A549 (cell line): ENCODE data around the gene ATAD1. TPM values are rescaled to one million over a fixed set of nuclear protein-coding genes. Genes with fewer than 3 reads are reported as not detected.
A peak's percentile ranks its signal among the peaks of the same experiment; 100 is the strongest.

Source experiments
- CBX8 ChIP-seq: fragments of 200-600 bp; sonication (generic); IDR thresholded peaks from 2 replicates; pipeline ENCODE4 v1.6.1; 2016
- EHF ChIP-seq: fragments of 250-450 bp; sonication (Bioruptor Pico); IDR thresholded peaks from 2 replicates; pipeline ENCODE4 v1.5.0; 2020; ENCODE audit warnings: mild to moderate bottlenecking
- EP300 ChIP-seq, 2 experiments: fragments of >200 bp; sonication (Bioruptor Twin); formaldehyde crosslinking; IDR thresholded peaks; 2 replicates in 1 of 2; 3 replicates in 1 of 2; pipeline ENCODE4 v1.6.1; 2016 to 2017
- FOSL2 ChIP-seq, 2 experiments: fragments of 450-650 bp in 1 of 2; fragments of >200 bp in 1 of 2; sonication (Bioruptor Twin) in 1 of 2; formaldehyde crosslinking; IDR thresholded peaks; 2 replicates each; pipeline versions ENCODE4 v1.5.0 to v1.6.1; 2016 to 2020; ENCODE audit warnings: mild to moderate bottlenecking in 1 of 2, moderate library complexity in 1 of 2
- FOXS1 ChIP-seq: fragments of 250-450 bp; sonication (Bioruptor Pico); IDR thresholded peaks from 2 replicates; pipeline ENCODE4 v1.5.0; 2020; ENCODE audit warnings: mild to moderate bottlenecking, moderate library complexity
- HOXA7 ChIP-seq: fragments of 250-450 bp; sonication (Bioruptor Pico); IDR thresholded peaks from 2 replicates; pipeline ENCODE4 v1.5.0; 2020; ENCODE audit warnings: mild to moderate bottlenecking, moderate library complexity
- JUN ChIP-seq, 2 experiments: fragments of >200 bp; sonication (Bioruptor Twin); formaldehyde crosslinking; IDR thresholded peaks; 2 replicates in 1 of 2; 3 replicates in 1 of 2; pipeline ENCODE4 v1.6.1; 2016 to 2017
- MAZ ChIP-seq: fragments of 150-350 bp; IDR thresholded peaks from 2 replicates; pipeline ENCODE4 v1.6.1; 2014; ENCODE audit warnings: antibody characterized with exemption, low read depth, low read length, borderline replicate concordance
- NPAS2 ChIP-seq: fragments of 250-450 bp; sonication (Bioruptor Pico); IDR thresholded peaks from 2 replicates; pipeline ENCODE4 v1.8.0; 2022; ENCODE audit warnings: mild to moderate bottlenecking, moderate library complexity, borderline replicate concordance
- NR3C1 ChIP-seq: fragments of >200 bp; sonication (Bioruptor Twin); formaldehyde crosslinking; IDR thresholded peaks from 3 replicates; pipeline ENCODE4 v1.6.1; 2017
- PHF8 ChIP-seq: fragments of 200-600 bp; sonication (generic); IDR thresholded peaks from 2 replicates; pipeline ENCODE4 v1.6.1; 2016; ENCODE audit warnings: low read depth, mild to moderate bottlenecking, antibody characterized with exemption, moderate library complexity, borderline replicate concordance
- POLR2AphosphoS2 ChIP-seq: conservative IDR thresholded peaks from 2 replicates; pipeline ENCODE4 v1.6.1; 2012; ENCODE audit warnings: low read length, improper control_type of control experiment, inconsistent platforms
- RNF2 ChIP-seq: fragments of 200-600 bp; sonication (generic); IDR thresholded peaks from 2 replicates; pipeline ENCODE4 v1.6.1; 2016; ENCODE audit warnings: low read depth, mild to moderate bottlenecking, antibody characterized with exemption, moderate library complexity, borderline replicate concordance
- SMC3 ChIP-seq: fragments of >200 bp; sonication (Bioruptor Twin); formaldehyde crosslinking; IDR thresholded peaks from 3 replicates; pipeline ENCODE4 v1.6.1; 2018; ENCODE audit warnings: inconsistent platforms
- SREBF2 ChIP-seq: fragments of 450-650 bp; IDR thresholded peaks from 2 replicates; pipeline ENCODE4 v1.6.1; 2014; ENCODE audit warnings: mild to moderate bottlenecking, moderate library complexity
- TP53 ChIP-seq: fragments of 250-450 bp; sonication (Bioruptor Pico); IDR thresholded peaks from 2 replicates; pipeline ENCODE4 v1.5.0; 2021; ENCODE audit warnings: mild to moderate bottlenecking, moderate library complexity
- ZC3H11A ChIP-seq: fragments of 450-650 bp; IDR thresholded peaks from 2 replicates; pipeline ENCODE4 v1.6.1; 2014; ENCODE audit warnings: antibody characterized with exemption, mild to moderate bottlenecking
- ZFP36 ChIP-seq: fragments of 450-650 bp; IDR thresholded peaks from 2 replicates; pipeline ENCODE4 v1.6.1; 2014; ENCODE audit warnings: borderline replicate concordance; ENCODE audit not compliant: partially characterized antibody
- polyA plus RNA-seq, 4 experiments: library from polyadenylated mRNA; depleted of rRNA in 3 of 4; stranded (reverse); fragments of >200 nt; fragmentation: RNase III in 1 of 4; extraction: RNeasy Plus Mini Kit Qiagen cat#74134 plus additional on column Dnase treatment in 1 of 4; gene quantifications; 2 replicates in 3 of 4; 3 replicates in 1 of 4; pipeline ENCODE4 v1.2.3, GENCODE V29; 2011 to 2017
- TF ChIP-seq, protein P1 (sequence below): fragments of >200 bp; sonication (Bioruptor Twin); formaldehyde crosslinking; IDR thresholded peaks from 3 replicates; pipeline ENCODE4 v1.6.1; 2016
- TF ChIP-seq, protein P2 (sequence below): fragments of 200-600 bp; sonication (generic); IDR thresholded peaks from 2 replicates; pipeline ENCODE4 v1.6.1; 2016; ENCODE audit warnings: antibody characterized with exemption, mild to moderate bottlenecking, moderate library complexity
- TF ChIP-seq, protein P3 (sequence below): IDR thresholded peaks from 2 replicates; pipeline ENCODE4 v1.6.1; 2012
- TF ChIP-seq, protein P4 (sequence below): fragments of 450-650 bp; IDR thresholded peaks from 2 replicates; pipeline ENCODE4 v1.6.1; 2014; ENCODE audit warnings: antibody characterized with exemption
- TF ChIP-seq, protein P5 (sequence below): fragments of 250-450 bp; sonication (Bioruptor Pico); IDR thresholded peaks from 2 replicates; pipeline ENCODE4 v1.5.0; 2020; ENCODE audit warnings: low read depth, mild to moderate bottlenecking, moderate library complexity

Gene ATAD1
- polyA plus RNA-seq, 2 of the 4 experiments (the other 2 are of a cell fraction): 32.3 to 94.8 TPM

DNA sequence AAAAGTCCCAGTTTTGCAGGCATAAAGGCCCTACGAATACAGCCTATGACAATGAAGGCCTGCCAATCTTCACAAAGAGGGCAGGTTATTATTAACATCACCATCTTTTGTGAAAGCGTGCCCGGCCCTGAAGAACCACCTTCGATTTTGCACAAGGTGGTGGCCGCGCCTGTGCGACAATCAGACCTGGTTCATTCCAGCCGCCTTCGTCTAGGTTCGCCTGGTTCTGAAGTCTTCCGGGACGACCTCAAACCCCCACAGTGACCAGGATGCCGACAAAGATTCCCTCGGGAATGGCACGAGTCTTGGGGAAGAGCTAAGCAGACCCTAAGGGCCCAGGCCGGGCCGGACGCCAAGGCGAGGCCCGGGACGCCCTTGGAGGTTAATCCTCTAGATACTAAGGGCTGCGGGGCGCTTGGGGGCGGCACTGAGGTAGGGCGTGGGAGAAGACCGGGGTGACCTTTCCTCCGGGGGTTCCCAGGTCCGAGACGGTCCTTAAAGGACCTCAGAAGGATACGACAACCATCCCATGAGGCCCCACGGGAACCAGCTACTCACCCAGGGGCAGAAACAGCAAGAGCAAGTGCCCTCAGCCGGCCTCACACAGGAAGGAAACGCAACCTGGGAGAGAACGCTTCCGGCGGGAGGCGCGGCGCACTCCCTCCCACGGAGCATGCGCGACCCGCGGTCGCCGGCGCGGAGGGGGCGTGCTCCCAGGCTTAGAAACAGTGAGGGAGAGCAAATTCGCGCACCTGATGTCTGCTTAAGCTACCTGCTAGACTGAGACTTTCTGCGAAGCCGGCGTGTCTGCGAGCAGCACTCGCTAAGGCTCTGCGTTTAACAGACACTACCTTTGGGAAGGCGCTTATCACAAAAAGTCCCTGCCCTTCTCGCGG lies at the start of gene ATAD1 (continued):
- TF ChIP-seq TP53 (CRISPR knock-in tag) (peak; percentile 54; the same call in 1 of the 2 replicates), SREBF2 (no peak), ZC3H11A (no peak), NPAS2 (CRISPR knock-in tag) (no peak), CBX8 (no peak), FOSL2 (IDR thresholded peaks at IDR 0.05) (no peak), FOSL2 (CRISPR knock-in tag; IDR thresholded peaks at IDR 0.05) (0 out of 2 replicates have a peak, but pooled peaks have one; percentile 4), RNF2 (no peak), MAZ (0 out of 2 replicates have a peak, but pooled peaks have one; percentile 33), EP300 (IDR thresholded peaks at IDR 0.05) (no peak), FOXS1 (CRISPR knock-in tag) (no peak), NR3C1 (no peak), PHF8 (peak; percentile 89; the same call in 1 of the 2 replicates), POLR2AphosphoS2 (no peak), HOXA7 (CRISPR knock-in tag) (no peak), JUN (IDR thresholded peaks at IDR 0.05) (peak; percentile 71 to 92; a peak in 4 of 5 replicates), EHF (CRISPR knock-in tag) (no peak), SMC3 (no peak), ZFP36 (no peak)
- TF ChIP-seq, protein P1, sequence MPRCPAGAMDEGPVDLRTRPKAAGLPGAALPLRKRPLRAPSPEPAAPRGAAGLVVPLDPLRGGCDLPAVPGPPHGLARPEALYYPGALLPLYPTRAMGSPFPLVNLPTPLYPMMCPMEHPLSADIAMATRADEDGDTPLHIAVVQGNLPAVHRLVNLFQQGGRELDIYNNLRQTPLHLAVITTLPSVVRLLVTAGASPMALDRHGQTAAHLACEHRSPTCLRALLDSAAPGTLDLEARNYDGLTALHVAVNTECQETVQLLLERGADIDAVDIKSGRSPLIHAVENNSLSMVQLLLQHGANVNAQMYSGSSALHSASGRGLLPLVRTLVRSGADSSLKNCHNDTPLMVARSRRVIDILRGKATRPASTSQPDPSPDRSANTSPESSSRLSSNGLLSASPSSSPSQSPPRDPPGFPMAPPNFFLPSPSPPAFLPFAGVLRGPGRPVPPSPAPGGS: peak; percentile 63; the same call in 1 of the 3 replicates
- TF ChIP-seq, protein P2, sequence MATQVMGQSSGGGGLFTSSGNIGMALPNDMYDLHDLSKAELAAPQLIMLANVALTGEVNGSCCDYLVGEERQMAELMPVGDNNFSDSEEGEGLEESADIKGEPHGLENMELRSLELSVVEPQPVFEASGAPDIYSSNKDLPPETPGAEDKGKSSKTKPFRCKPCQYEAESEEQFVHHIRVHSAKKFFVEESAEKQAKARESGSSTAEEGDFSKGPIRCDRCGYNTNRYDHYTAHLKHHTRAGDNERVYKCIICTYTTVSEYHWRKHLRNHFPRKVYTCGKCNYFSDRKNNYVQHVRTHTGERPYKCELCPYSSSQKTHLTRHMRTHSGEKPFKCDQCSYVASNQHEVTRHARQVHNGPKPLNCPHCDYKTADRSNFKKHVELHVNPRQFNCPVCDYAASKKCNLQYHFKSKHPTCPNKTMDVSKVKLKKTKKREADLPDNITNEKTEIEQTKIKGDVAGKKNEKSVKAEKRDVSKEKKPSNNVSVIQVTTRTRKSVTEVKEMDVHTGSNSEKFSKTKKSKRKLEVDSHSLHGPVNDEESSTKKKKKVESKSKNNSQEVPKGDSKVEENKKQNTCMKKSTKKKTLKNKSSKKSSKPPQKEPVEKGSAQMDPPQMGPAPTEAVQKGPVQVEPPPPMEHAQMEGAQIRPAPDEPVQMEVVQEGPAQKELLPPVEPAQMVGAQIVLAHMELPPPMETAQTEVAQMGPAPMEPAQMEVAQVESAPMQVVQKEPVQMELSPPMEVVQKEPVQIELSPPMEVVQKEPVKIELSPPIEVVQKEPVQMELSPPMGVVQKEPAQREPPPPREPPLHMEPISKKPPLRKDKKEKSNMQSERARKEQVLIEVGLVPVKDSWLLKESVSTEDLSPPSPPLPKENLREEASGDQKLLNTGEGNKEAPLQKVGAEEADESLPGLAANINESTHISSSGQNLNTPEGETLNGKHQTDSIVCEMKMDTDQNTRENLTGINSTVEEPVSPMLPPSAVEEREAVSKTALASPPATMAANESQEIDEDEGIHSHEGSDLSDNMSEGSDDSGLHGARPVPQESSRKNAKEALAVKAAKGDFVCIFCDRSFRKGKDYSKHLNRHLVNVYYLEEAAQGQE: no peak
- TF ChIP-seq, protein P3, sequence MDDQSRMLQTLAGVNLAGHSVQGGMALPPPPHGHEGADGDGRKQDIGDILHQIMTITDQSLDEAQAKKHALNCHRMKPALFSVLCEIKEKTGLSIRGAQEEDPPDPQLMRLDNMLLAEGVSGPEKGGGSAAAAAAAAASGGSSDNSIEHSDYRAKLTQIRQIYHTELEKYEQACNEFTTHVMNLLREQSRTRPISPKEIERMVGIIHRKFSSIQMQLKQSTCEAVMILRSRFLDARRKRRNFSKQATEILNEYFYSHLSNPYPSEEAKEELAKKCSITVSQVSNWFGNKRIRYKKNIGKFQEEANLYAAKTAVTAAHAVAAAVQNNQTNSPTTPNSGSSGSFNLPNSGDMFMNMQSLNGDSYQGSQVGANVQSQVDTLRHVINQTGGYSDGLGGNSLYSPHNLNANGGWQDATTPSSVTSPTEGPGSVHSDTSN: no peak
- TF ChIP-seq, protein P4, sequence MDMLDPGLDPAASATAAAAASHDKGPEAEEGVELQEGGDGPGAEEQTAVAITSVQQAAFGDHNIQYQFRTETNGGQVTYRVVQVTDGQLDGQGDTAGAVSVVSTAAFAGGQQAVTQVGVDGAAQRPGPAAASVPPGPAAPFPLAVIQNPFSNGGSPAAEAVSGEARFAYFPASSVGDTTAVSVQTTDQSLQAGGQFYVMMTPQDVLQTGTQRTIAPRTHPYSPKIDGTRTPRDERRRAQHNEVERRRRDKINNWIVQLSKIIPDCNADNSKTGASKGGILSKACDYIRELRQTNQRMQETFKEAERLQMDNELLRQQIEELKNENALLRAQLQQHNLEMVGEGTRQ: no peak
- TF ChIP-seq, protein P5, sequence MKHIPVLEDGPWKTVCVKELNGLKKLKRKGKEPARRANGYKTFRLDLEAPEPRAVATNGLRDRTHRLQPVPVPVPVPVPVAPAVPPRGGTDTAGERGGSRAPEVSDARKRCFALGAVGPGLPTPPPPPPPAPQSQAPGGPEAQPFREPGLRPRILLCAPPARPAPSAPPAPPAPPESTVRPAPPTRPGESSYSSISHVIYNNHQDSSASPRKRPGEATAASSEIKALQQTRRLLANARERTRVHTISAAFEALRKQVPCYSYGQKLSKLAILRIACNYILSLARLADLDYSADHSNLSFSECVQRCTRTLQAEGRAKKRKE (CRISPR knock-in tag): no peak
